ENCODE measurements around the gene ESD.

DNA sequence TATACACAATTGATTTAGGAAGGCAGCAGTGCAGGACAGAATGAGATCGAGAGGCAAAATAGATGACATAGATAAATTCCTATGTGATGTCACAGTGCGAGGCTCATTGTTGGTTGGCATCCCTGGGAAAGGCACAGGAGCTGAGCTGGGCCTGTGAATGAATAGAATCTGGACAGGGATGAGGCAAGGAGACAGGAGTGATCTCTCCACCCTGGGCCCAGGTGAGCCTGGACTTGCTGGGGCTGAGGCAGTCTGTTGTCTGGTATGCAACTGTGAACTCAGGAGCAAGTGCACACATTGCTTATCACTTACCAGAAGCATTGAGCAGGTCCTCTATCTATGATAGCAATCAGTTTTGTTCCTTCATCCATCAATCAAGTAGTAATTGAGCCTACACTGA, 48.2 kb upstream of the ESD start:
- no peak for TF ChIP-seq POLR2A (IDR thresholded peaks at IDR 0.05)
- TF ChIP-seq, protein P1, sequence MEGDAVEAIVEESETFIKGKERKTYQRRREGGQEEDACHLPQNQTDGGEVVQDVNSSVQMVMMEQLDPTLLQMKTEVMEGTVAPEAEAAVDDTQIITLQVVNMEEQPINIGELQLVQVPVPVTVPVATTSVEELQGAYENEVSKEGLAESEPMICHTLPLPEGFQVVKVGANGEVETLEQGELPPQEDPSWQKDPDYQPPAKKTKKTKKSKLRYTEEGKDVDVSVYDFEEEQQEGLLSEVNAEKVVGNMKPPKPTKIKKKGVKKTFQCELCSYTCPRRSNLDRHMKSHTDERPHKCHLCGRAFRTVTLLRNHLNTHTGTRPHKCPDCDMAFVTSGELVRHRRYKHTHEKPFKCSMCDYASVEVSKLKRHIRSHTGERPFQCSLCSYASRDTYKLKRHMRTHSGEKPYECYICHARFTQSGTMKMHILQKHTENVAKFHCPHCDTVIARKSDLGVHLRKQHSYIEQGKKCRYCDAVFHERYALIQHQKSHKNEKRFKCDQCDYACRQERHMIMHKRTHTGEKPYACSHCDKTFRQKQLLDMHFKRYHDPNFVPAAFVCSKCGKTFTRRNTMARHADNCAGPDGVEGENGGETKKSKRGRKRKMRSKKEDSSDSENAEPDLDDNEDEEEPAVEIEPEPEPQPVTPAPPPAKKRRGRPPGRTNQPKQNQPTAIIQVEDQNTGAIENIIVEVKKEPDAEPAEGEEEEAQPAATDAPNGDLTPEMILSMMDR (IDR thresholded peaks at IDR 0.05): no peak

Data from heart left ventricle (tissue), 13 donors.